ENCODE results near the gene EXOC3.

DNA sequence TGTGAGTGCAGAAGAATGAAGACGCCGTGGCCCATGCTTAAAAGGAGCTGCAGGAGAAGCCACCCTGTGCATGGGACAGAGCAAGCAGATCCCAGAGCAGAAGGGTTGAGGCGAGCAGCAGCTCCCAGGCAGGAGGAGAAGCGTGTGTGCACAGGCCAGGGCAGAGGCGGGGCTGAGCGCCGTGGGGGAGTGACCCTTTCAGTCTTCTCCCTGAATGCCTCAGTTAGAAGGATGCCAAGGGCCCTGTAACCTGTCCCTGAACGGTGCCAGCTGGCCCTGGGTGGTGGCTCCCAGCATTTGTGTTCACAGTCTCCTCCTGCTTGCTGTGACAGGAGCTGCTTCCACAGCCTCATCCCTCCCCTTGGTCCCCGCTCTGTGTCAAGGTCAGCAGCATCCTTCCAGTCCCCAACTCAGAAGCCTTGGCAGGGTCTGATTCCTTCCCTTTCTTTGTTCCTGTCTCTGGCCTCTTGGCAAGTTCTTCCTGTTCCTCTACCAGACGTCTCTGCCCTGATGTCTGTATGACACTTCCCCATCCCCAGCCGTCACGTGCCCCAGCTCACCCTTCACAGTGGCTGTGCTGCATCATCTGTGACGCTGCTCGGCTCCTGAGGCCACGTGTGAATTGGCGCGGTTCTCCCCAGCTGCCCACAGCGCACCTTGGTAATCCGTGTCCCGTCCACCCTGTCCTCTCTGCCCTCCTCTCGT lies 5.2 kb downstream of the EXOC3 start:
- TF ChIP-seq CTCF (conservative IDR thresholded peaks at IDR 0.05; ENCODE audit: low read depth, low read length) (no peak), EZH2 (IDR thresholded peaks at IDR 0.05; ENCODE audit: low read length, unreplicated experiment) (no peak)
